ENCODE data around the gene MMS22L.
A peak's percentile ranks its signal among the peaks of the same experiment; 100 is the strongest.

Gene MMS22L

GRCh38 chr6:97114645-97115044 lies 168.4 kb downstream of the MMS22L start:
- DNase-seq (ENCODE audit: low read depth): no peak
- H3K4me3 ChIP-seq (replicated peaks; ENCODE audit: low read depth, low read length): no peak overlapping the region
- TF ChIP-seq CTCF (IDR thresholded peaks at IDR 0.05; ENCODE audit: low read length, missing control alignments): no peak

GRCh38 chr6:97113170-97113569 lies 169.8 kb downstream of the MMS22L start:
- DNase-seq (ENCODE audit: low read depth): no peak
- no peak for TF ChIP-seq CTCF (IDR thresholded peaks at IDR 0.05; ENCODE audit: low read length, missing control alignments)
- H3K4me3 ChIP-seq (replicated peaks; ENCODE audit: low read depth, low read length): no peak overlapping the region

- DNase-seq (ENCODE audit: low read depth): no peak
- H3K4me3 ChIP-seq (replicated peaks; ENCODE audit: low read depth, low read length): no peak overlapping the region
- no peak for TF ChIP-seq CTCF (IDR thresholded peaks at IDR 0.05; ENCODE audit: low read length, missing control alignments)
Observed at GRCh38 chr6:97111243-97111642, 171.8 kb downstream of the MMS22L start.

GRCh38 chr6:97110626-97111025 lies 172.4 kb downstream of the MMS22L start:
- DNase-seq (ENCODE audit: low read depth): peak; percentile 18
- TF ChIP-seq CTCF (IDR thresholded peaks at IDR 0.05; ENCODE audit: low read length, missing control alignments): no peak
- H3K4me3 ChIP-seq (replicated peaks; ENCODE audit: low read depth, low read length): no peak overlapping the region

GRCh38 chr6:97110149-97110548 lies 172.9 kb downstream of the MMS22L start:
- no peak for TF ChIP-seq CTCF (IDR thresholded peaks at IDR 0.05; ENCODE audit: low read length, missing control alignments)
- no peak for DNase-seq (ENCODE audit: low read depth)
- no peak overlapping the region for H3K4me3 ChIP-seq (replicated peaks; ENCODE audit: low read depth, low read length)

- no peak for TF ChIP-seq CTCF (IDR thresholded peaks at IDR 0.05; ENCODE audit: low read length, missing control alignments)
- no peak overlapping the region for H3K4me3 ChIP-seq (replicated peaks; ENCODE audit: low read depth, low read length)
- no peak for DNase-seq (ENCODE audit: low read depth)
Observed at GRCh38 chr6:97109444-97109843, 173.6 kb downstream of the MMS22L start.

- TF ChIP-seq CTCF (IDR thresholded peaks at IDR 0.05; ENCODE audit: low read length, missing control alignments): no peak
- H3K4me3 ChIP-seq (replicated peaks; ENCODE audit: low read depth, low read length): no peak overlapping the region
Observed at GRCh38 chr6:97102145-97102790, 180.7 kb downstream of the MMS22L start.

More at GRCh38 chr6:97102145-97102790, 180.7 kb downstream of the MMS22L start:
- DNase-seq (ENCODE audit: low read depth): no peak
